Loucy (cell line): Measurements from ENCODE around the gene NABP2.

Source experiments
- H2AFZ ChIP-seq: fragments of 200-600 bp; sonication (generic); 2 replicates; pipeline ENCODE4 v1.6.0; 2016; ENCODE audit warnings: antibody characterized with exemption, mild to moderate bottlenecking, low read length, moderate library complexity
- H3F3A ChIP-seq: fragments of 200-600 bp; 2 replicates; pipeline ENCODE4 v1.6.0; 2016; ENCODE audit warnings: antibody characterized with exemption, low read depth, mild to moderate bottlenecking
- H3K27me3 ChIP-seq: fragments of 200-600 bp; sonication (generic); 2 replicates; pipeline ENCODE4 v1.6.1; 2014; ENCODE audit warnings: low read length, mild to moderate bottlenecking; ENCODE audit not compliant: insufficient read depth, poor library complexity, severe bottlenecking
- H3K36me3 ChIP-seq: fragments of 200-600 bp; sonication (generic); 2 replicates; pipeline ENCODE4 v1.6.1; 2016; ENCODE audit warnings: low read length; ENCODE audit not compliant: insufficient read depth
- H3K4me1 ChIP-seq: fragments of 200-600 bp; sonication (generic); 2 replicates; pipeline ENCODE4 v1.5.1; 2014; ENCODE audit warnings: low read length, mild to moderate bottlenecking; ENCODE audit not compliant: insufficient read depth, poor library complexity, severe bottlenecking
- H3K4me2 ChIP-seq: fragments of 200-600 bp; sonication (generic); 2 replicates; pipeline ENCODE4 v1.6.0; 2014; ENCODE audit warnings: antibody characterized with exemption, low read length, low read depth, mild to moderate bottlenecking; ENCODE audit not compliant: poor library complexity, severe bottlenecking
- H3K4me3 ChIP-seq: fragments of 200-600 bp; sonication (generic); 2 replicates; pipeline ENCODE4 v1.5.1; 2014; ENCODE audit warnings: low read length, mild to moderate bottlenecking, mixed read lengths; ENCODE audit not compliant: poor library complexity, severe bottlenecking
- H3K79me2 ChIP-seq: fragments of 200-600 bp; sonication (generic); 2 replicates; pipeline ENCODE4 v1.6.1; 2014; ENCODE audit warnings: low read length; ENCODE audit not compliant: insufficient read depth
- H3K9ac ChIP-seq: fragments of 200-600 bp; sonication (generic); 2 replicates; pipeline ENCODE4 v1.6.0; 2014; ENCODE audit warnings: mild to moderate bottlenecking, low read depth, low read length, moderate library complexity; ENCODE audit not compliant: poor library complexity, severe bottlenecking
- H3K9me2 ChIP-seq: fragments of 200-600 bp; sonication (generic); replicated peaks from 2 replicates; pipeline ENCODE4 v1.6.1; 2016; ENCODE audit warnings: low read depth, low read length, mixed read lengths
- H3K9me3 ChIP-seq: fragments of 200-600 bp; sonication (generic); 2 replicates; pipeline ENCODE4 v1.6.1; 2014; ENCODE audit warnings: mild to moderate bottlenecking, antibody characterized with exemption, low read length, low read depth; ENCODE audit not compliant: insufficient read depth
- H4K20me1 ChIP-seq: fragments of 200-600 bp; sonication (generic); 2 replicates; pipeline ENCODE4 v1.6.0; 2014; ENCODE audit warnings: antibody characterized with exemption, low read length, mild to moderate bottlenecking; ENCODE audit not compliant: insufficient read depth, poor library complexity, severe bottlenecking
- CTCF ChIP-seq: fragments of 200-600 bp; sonication (generic); conservative IDR thresholded peaks from 2 replicates; pipeline ENCODE4 v1.5.1; 2014; ENCODE audit warnings: mild to moderate bottlenecking, antibody characterized with exemption, low read length
- EZH2phosphoT487 ChIP-seq: fragments of 200-600 bp; IDR thresholded peaks from 2 replicates; pipeline ENCODE4 v1.6.1; 2018; ENCODE audit warnings: antibody characterized with exemption, mild to moderate bottlenecking, moderate library complexity, borderline replicate concordance

The NABP2 gene

DNA sequence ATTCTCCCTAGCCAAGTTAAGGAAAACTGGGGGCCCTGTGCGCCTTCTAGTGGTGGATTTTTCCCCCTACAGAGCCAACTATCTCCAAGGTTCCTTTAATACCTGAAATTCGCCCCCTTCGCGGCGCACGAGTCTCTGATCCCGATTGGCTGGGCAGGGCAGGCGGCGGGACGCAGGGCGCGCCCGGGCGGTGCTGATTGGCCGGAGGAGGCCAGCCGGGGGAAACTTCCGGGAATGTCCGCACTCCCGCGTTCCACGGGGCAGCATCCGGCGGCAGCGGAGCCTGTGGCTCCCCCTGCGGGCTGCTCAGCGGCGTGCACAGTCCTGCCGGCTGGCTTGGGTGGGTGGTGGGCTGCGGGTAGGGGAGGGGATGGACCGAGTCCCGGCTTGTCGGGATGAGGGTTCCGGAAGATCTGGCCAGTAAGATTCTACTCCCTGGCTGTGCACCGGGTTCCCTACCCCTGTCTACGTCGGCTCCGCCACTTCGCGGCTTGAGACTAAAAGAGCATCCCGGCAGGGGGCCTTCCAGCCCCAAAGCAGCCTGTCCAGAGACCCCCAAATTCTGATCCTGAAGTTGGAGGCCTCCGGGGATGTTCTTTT lies at the start of gene NABP2:
TSS of gene NABP2 (plus strand) at position 241 of the 600 bp plus-strand sequence. CDS start 515 bp downstream, outside the sequence.
- H3K9ac ChIP-seq: peak within 1 kb of the TSS; percentile 85
- no peaks in the 10 kb centered on the region for H3K9me2 ChIP-seq
- H3K27me3 ChIP-seq: no peaks in the 10 kb centered on the region
- no peaks in the 10 kb centered on the region for H3K9me3 ChIP-seq
- peak; percentile 92 for TF ChIP-seq CTCF
- no peak for TF ChIP-seq EZH2phosphoT487
- no peaks in the 10 kb centered on the region for H3F3A ChIP-seq
- H3K4me1 ChIP-seq: peaks cover 29% of the 10 kb centered on the region
- peaks cover 25% of the 10 kb centered on the region for H3K79me2 ChIP-seq
- peak within 1 kb of the TSS; percentile 94 for H2AFZ ChIP-seq
- peak within 1 kb of the TSS; percentile 90 for H3K4me3 ChIP-seq
- peaks cover 6% of the 10 kb centered on the region for H4K20me1 ChIP-seq
- peak within 1 kb of the TSS; percentile 92 for H3K4me2 ChIP-seq
- H3K36me3 ChIP-seq: no peaks in the 10 kb centered on the region

DNA sequence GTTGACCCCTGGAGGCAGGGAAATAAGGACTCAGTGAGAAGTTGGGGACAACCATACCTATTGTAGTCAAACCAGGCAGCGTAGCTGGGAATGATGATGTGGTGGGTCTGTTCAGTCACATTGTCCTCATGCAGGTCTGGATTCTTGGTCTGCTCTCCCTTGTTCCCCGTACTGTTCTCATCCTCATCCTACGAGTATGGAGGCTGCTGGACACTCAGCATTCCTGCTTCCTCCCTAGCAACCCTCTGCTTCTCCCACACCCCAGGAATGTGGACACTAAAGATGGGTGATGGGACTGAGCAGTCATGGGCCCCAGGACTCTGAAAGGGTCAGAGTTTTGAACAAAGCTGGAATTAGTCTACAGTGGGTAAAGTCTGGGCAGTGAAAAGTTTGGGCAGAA lies 45.8 kb upstream of the NABP2 start:
- no peaks in the 10 kb centered on the region for H3K9me3 ChIP-seq
- H3K4me1 ChIP-seq: no peaks in the 10 kb centered on the region
- H3K4me3 ChIP-seq: no peak overlapping the region
- H3F3A ChIP-seq: no peaks in the 10 kb centered on the region
- H4K20me1 ChIP-seq: no peaks in the 10 kb centered on the region
- H3K79me2 ChIP-seq: peaks cover 5% of the 10 kb centered on the region; the same call in 1 of the 2 replicates
- TF ChIP-seq EZH2phosphoT487 (no peak), CTCF (no peak)
- no peaks in the 10 kb centered on the region for H3K27me3 ChIP-seq
- no peak overlapping the region for H3K9ac ChIP-seq
- no peak overlapping the region for H2AFZ ChIP-seq
- H3K4me2 ChIP-seq: no peak overlapping the region
- H3K36me3 ChIP-seq: peaks cover 77% of the 10 kb centered on the region
- no peaks in the 10 kb centered on the region for H3K9me2 ChIP-seq

- Histone ChIP-seq H3F3A (no peaks in the 10 kb centered on the region), H3K36me3 (peaks cover 35% of the 10 kb centered on the region), H4K20me1 (peaks cover 30% of the 10 kb centered on the region), H3K27me3 (no peaks in the 10 kb centered on the region), H3K9me3 (no peaks in the 10 kb centered on the region), H3K9me2 (no peaks in the 10 kb centered on the region), H3K4me2 (peak overlapping the region; percentile 92), H3K4me3 (peak overlapping the region; percentile 96), H2AFZ (no peak overlapping the region), H3K4me1 (peaks cover 25% of the 10 kb centered on the region), H3K79me2 (peaks cover 59% of the 10 kb centered on the region), H3K9ac (peak overlapping the region; percentile 95)
- TF ChIP-seq EZH2phosphoT487 (no peak), CTCF (no peak)
Measured at GRCh38 chr12:56186957-56187356, 37.2 kb upstream of the NABP2 start.
